GM23338 (cell line): ENCODE measurements around the gene GTF3C1.

Source experiments
- EZH2 ChIP-seq: fragments of 200-600 bp; sonication (generic); IDR thresholded peaks from one replicate; pipeline ENCODE4 v1.8.0; 2017; ENCODE audit warnings: antibody characterized with exemption, mild to moderate bottlenecking, low read depth; ENCODE audit not compliant: unreplicated experiment
- JUNB ChIP-seq: IDR thresholded peaks from one replicate; pipeline ENCODE4 v1.6.1; 2016; ENCODE audit warnings: antibody characterized with exemption; ENCODE audit not compliant: unreplicated experiment
- TF ChIP-seq, protein P1 (sequence below): IDR thresholded peaks from one replicate; pipeline ENCODE4 v1.6.1; 2018; ENCODE audit warnings: antibody characterized with exemption; ENCODE audit not compliant: unreplicated experiment
- TF ChIP-seq, protein P2 (sequence below), 2 experiments: fragments of 200-600 bp in 1 of 2; sonication (generic) in 1 of 2; conservative IDR thresholded peaks; 2 replicates each; pipeline versions ENCODE4 v1.5.1 to v1.6.1; 2016 to 2017; ENCODE audit warnings: antibody characterized with exemption in 2 of 2, low read depth in 2 of 2, mild to moderate bottlenecking in 2 of 2, moderate library complexity in 1 of 2

DNA sequence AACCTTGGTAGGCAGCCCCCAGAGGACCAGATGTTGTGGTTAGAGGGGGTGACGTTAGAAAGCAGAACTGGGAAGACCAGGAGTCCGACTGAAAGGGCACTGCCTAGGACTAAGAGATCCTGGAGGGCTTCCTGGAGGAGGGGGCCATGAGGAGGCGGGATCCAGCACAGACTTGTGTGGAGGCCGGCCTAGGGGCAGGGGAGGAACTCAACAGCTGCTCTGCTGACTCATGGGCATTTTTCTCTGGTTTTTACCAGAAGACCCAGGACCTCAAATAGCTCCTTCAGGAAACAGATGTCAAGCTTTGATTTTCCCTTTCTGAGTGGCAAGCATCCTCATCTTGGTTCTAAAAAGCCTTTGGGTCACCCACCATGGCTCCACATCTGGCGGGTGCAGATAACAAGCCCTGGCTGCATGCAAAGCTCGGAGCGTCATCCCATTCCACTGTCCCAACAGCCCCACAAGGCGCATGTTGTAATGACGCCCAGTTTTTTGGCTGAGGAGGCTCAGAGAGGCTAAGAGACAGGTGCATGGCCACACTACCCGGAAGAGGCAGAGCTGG, 118.7 kb downstream of the GTF3C1 start:
- TF ChIP-seq JUNB: no peak
- no peak for TF ChIP-seq EZH2
- TF ChIP-seq, protein P1, sequence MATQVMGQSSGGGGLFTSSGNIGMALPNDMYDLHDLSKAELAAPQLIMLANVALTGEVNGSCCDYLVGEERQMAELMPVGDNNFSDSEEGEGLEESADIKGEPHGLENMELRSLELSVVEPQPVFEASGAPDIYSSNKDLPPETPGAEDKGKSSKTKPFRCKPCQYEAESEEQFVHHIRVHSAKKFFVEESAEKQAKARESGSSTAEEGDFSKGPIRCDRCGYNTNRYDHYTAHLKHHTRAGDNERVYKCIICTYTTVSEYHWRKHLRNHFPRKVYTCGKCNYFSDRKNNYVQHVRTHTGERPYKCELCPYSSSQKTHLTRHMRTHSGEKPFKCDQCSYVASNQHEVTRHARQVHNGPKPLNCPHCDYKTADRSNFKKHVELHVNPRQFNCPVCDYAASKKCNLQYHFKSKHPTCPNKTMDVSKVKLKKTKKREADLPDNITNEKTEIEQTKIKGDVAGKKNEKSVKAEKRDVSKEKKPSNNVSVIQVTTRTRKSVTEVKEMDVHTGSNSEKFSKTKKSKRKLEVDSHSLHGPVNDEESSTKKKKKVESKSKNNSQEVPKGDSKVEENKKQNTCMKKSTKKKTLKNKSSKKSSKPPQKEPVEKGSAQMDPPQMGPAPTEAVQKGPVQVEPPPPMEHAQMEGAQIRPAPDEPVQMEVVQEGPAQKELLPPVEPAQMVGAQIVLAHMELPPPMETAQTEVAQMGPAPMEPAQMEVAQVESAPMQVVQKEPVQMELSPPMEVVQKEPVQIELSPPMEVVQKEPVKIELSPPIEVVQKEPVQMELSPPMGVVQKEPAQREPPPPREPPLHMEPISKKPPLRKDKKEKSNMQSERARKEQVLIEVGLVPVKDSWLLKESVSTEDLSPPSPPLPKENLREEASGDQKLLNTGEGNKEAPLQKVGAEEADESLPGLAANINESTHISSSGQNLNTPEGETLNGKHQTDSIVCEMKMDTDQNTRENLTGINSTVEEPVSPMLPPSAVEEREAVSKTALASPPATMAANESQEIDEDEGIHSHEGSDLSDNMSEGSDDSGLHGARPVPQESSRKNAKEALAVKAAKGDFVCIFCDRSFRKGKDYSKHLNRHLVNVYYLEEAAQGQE: no peak
- TF ChIP-seq, protein P2, sequence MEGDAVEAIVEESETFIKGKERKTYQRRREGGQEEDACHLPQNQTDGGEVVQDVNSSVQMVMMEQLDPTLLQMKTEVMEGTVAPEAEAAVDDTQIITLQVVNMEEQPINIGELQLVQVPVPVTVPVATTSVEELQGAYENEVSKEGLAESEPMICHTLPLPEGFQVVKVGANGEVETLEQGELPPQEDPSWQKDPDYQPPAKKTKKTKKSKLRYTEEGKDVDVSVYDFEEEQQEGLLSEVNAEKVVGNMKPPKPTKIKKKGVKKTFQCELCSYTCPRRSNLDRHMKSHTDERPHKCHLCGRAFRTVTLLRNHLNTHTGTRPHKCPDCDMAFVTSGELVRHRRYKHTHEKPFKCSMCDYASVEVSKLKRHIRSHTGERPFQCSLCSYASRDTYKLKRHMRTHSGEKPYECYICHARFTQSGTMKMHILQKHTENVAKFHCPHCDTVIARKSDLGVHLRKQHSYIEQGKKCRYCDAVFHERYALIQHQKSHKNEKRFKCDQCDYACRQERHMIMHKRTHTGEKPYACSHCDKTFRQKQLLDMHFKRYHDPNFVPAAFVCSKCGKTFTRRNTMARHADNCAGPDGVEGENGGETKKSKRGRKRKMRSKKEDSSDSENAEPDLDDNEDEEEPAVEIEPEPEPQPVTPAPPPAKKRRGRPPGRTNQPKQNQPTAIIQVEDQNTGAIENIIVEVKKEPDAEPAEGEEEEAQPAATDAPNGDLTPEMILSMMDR (conservative IDR thresholded peaks at IDR 0.05; ENCODE audit: low read depth in 2 of 2): no peak
